GM18498 (cell line): ENCODE results near the gene NDOR1.

Experiments
- ATAC-seq: cut with Tn5 transposase; IDR thresholded peaks from one replicate; pipeline ENCODE4 v1.9.1; 2021; ENCODE audit warnings: mild to moderate bottlenecking, moderate library complexity; ENCODE audit not compliant: unreplicated experiment

NDOR1 gene

GRCh38 chr9:137218754-137219271, 13.3 kb downstream of the NDOR1 start:
- no peak for ATAC-seq

- ATAC-seq, result no peak
These were observed 14.3 kb downstream of the NDOR1 start for GRCh38 chr9:137219757-137220316.

- no peak for ATAC-seq
These were observed 15.0 kb downstream of the NDOR1 start for GRCh38 chr9:137220317-137221094.

GRCh38 chr9:137221095-137221505, 15.6 kb downstream of the NDOR1 start:
- no peak for ATAC-seq

- ATAC-seq, result no peak
These were observed 16.1 kb downstream of the NDOR1 start for GRCh38 chr9:137221506-137222111.

- ATAC-seq, result no peak
These were observed 16.9 kb downstream of the NDOR1 start, which contains the start of gene RNF208 for GRCh38 chr9:137222190-137223077. TSS of gene RNF208 (minus strand) at chr9:137222240. CDS start at chr9:137221212, 1,028 bp downstream.

- peak; percentile 79 for ATAC-seq
These were observed 17.8 kb downstream of the NDOR1 start for GRCh38 chr9:137223078-137223970.

- no peak for ATAC-seq
These were observed 19.6 kb downstream of the NDOR1 start, which contains the start of gene CYSRT1 for GRCh38 chr9:137224830-137225694. TSS of gene CYSRT1 (plus strand) at chr9:137225174. CDS start at chr9:137225622, 448 bp downstream.

GRCh38 chr9:137225699-137226331, 20.3 kb downstream of the NDOR1 start:
- ATAC-seq, result no peak

- ATAC-seq, result no peak
These were observed 21.0 kb downstream of the NDOR1 start for GRCh38 chr9:137226338-137227053.

GRCh38 chr9:137227054-137227852, 21.8 kb downstream of the NDOR1 start, which contains the start of gene RNF224:
TSS of gene RNF224 (plus strand) at chr9:137227502. CDS start at chr9:137228336, 834 bp downstream.
- ATAC-seq, result no peak

- no peak for ATAC-seq
These were observed 22.5 kb downstream of the NDOR1 start for GRCh38 chr9:137227853-137228505.

- no peak for ATAC-seq
These were observed 23.0 kb downstream of the NDOR1 start for GRCh38 chr9:137228506-137228967.

- no peak for ATAC-seq
These were observed 23.7 kb downstream of the NDOR1 start for GRCh38 chr9:137228968-137229896.
